H1 (cell line): ENCODE results near the gene LHFPL3. TPM values are rescaled to one million over a fixed set of nuclear protein-coding genes. Genes with fewer than 3 reads are reported as not detected.

Experiments used
- CTCF ChIA-PET: fragments of 300-600 bp; sonication (Branson Sonifier 250); formaldehyde crosslinking; loops from one replicate; lab custom pipeline; 2021; ENCODE audit not compliant: partially characterized antibody; lab: Charles Lee
- POLR2A ChIA-PET: fragments of 300-600 bp; sonication (Branson Sonifier 250); formaldehyde crosslinking; loops from one replicate; lab custom pipeline; 2021; ENCODE audit warnings: inconsistent platforms; ENCODE audit not compliant: partially characterized antibody; lab: Charles Lee
- DNase-seq, 2 experiments: peaks; one replicate each; pipeline versions ENCODE4 v3.0.0 to v3.0.0-alpha.2; 2010 to 2022; ENCODE audit warnings: low spot score in 2 of 2, low read depth in 1 of 2, mixed read lengths in 1 of 2
- FAIRE-seq: peaks from 2 replicates; lab custom pipeline; 2011; peaks lifted over from hg19 to GRCh38; lab: Jason Lieb, UNC
- H2AFZ ChIP-seq: 2 replicates; pipeline ENCODE4 v1.8.1; 2012; ENCODE audit warnings: low read length, inconsistent platforms
- H2AK5ac ChIP-seq: 2 replicates; pipeline ENCODE4 v1.6.1; 2013; ENCODE audit warnings: low read depth, low read length
- H2BK120ac ChIP-seq: replicated peaks from 2 replicates; pipeline ENCODE3; 2013; ENCODE audit warnings: low read depth, low read length, inconsistent platforms
- H2BK12ac ChIP-seq: 2 replicates; pipeline ENCODE4 v1.6.1; 2013; ENCODE audit warnings: low read depth, low read length
- H2BK15ac ChIP-seq: 2 replicates; pipeline ENCODE4 v1.6.1; 2013; ENCODE audit warnings: low read length
- H2BK20ac ChIP-seq: 2 replicates; pipeline ENCODE4 v1.6.1; 2013; ENCODE audit warnings: low read length
- H2BK5ac ChIP-seq: 2 replicates; pipeline ENCODE4 v1.6.1; 2013; ENCODE audit warnings: low read depth, low read length
- H3K14ac ChIP-seq: 2 replicates; pipeline ENCODE4 v1.6.1; 2013; ENCODE audit warnings: inconsistent platforms; ENCODE audit not compliant: insufficient read length
- H3K18ac ChIP-seq: 2 replicates; pipeline ENCODE4 v1.6.1; 2013; ENCODE audit warnings: low read length; ENCODE audit errors: extremely low read depth
- H3K23ac ChIP-seq: 2 replicates; pipeline ENCODE4 v1.6.1; 2013; ENCODE audit warnings: inconsistent platforms; ENCODE audit not compliant: insufficient read length
- H3K23me2 ChIP-seq: 2 replicates; pipeline ENCODE4 v1.6.1; 2013; ENCODE audit warnings: low read depth, low read length
- H3K27ac ChIP-seq: 2 replicates; pipeline ENCODE4 v1.6.1; 2011; ENCODE audit warnings: low read depth, low read length, inconsistent platforms
- H3K27me3 ChIP-seq, 4 experiments: replicated peaks in 1 of 4; 1 replicate in 1 of 4; 2 replicates in 3 of 4; pipeline versions ENCODE4 v1.6.1 to v1.8.1; 2011 to 2013; ENCODE audit warnings: low read length in 3 of 4, mild to moderate bottlenecking in 3 of 4, inconsistent platforms in 2 of 4, mixed read lengths in 2 of 4, moderate library complexity in 1 of 4; ENCODE audit not compliant: control insufficient read depth in 3 of 4, insufficient read depth in 3 of 4; ENCODE audit errors: extremely low read depth in 1 of 4
- H3K36me3 ChIP-seq, 4 experiments: 2 replicates each; pipeline versions ENCODE4 v1.6.1 to v1.8.1; 2011 to 2013; ENCODE audit warnings: mild to moderate bottlenecking in 4 of 4, low read length in 3 of 4, moderate library complexity in 2 of 4, control low read depth in 1 of 4, inconsistent platforms in 1 of 4; ENCODE audit not compliant: insufficient read depth in 4 of 4, control insufficient read depth in 2 of 4
- H3K4ac ChIP-seq: replicated peaks from 2 replicates; pipeline ENCODE3; 2013; ENCODE audit warnings: low read length, low read depth, mixed read lengths, inconsistent platforms; ENCODE audit not compliant: insufficient read length
- H3K4me1 ChIP-seq, 4 experiments: replicated peaks in 1 of 4; 1 replicate in 1 of 4; 2 replicates in 3 of 4; pipeline versions ENCODE4 v1.6.1 to v1.8.1; 2011 to 2013; ENCODE audit warnings: low read length in 3 of 4, inconsistent platforms in 2 of 4, mixed read lengths in 1 of 4; ENCODE audit not compliant: insufficient read depth in 4 of 4, control insufficient read depth in 3 of 4
- H3K4me2 ChIP-seq, 2 experiments: 2 replicates each; pipeline versions ENCODE4 v1.6.1 to v1.8.1; 2011 to 2013; ENCODE audit warnings: low read depth in 2 of 2, low read length in 2 of 2, control low read depth in 1 of 2, inconsistent platforms in 1 of 2, mild to moderate bottlenecking in 1 of 2; ENCODE audit not compliant: insufficient read depth in 1 of 2
- H3K4me3 ChIP-seq, 4 experiments: fragments of 200-600, 300-600 bp in 1 of 4; sonication (generic), shearing (Covaris generic), sonication (Bioruptor Twin) in 1 of 4; 2 replicates each; pipeline versions ENCODE4 v1.5.1 to v1.8.1; 2011 to 2016; ENCODE audit warnings: low read length in 4 of 4, low read depth in 3 of 4, control low read depth in 2 of 4, inconsistent platforms in 2 of 4, mild to moderate bottlenecking in 2 of 4, mixed read lengths in 1 of 4, moderate library complexity in 1 of 4; ENCODE audit not compliant: insufficient read depth in 2 of 4; ENCODE audit errors: extremely low read depth in 1 of 4
- H3K56ac ChIP-seq: replicated peaks from 2 replicates; pipeline ENCODE3; 2013; ENCODE audit warnings: low read depth, mild to moderate bottlenecking, mixed read lengths, low read length, inconsistent platforms; ENCODE audit not compliant: insufficient read length
- H3K79me1 ChIP-seq: 2 replicates; pipeline ENCODE4 v1.6.1; 2013; ENCODE audit warnings: low read depth, low read length, control low read depth
- H3K79me2 ChIP-seq, 2 experiments: 2 replicates each; pipeline versions ENCODE4 v1.6.1 to v1.8.1; 2012 to 2013; ENCODE audit warnings: low read length in 2 of 2, mild to moderate bottlenecking in 2 of 2, inconsistent platforms in 1 of 2; ENCODE audit not compliant: insufficient read depth in 2 of 2, control insufficient read depth in 1 of 2
- H3K9ac ChIP-seq, 4 experiments: replicated peaks in 1 of 4; 1 replicate in 1 of 4; 2 replicates in 3 of 4; pipeline versions ENCODE4 v1.6.1 to v1.8.1; 2011 to 2013; ENCODE audit warnings: low read depth in 3 of 4, low read length in 3 of 4, control low read depth in 2 of 4, mild to moderate bottlenecking in 2 of 4, moderate library complexity in 2 of 4, inconsistent platforms in 1 of 4; ENCODE audit errors: extremely low read depth in 1 of 4
- H3K9me3 ChIP-seq, 2 experiments: 2 replicates each; pipeline versions ENCODE4 v1.6.1 to v1.8.1; 2012 to 2013; ENCODE audit warnings: mild to moderate bottlenecking in 2 of 2, moderate library complexity in 2 of 2, control low read depth in 1 of 2, inconsistent platforms in 1 of 2, low read depth in 1 of 2, low read length in 1 of 2, mixed read lengths in 1 of 2; ENCODE audit not compliant: insufficient read depth in 2 of 2
- H4K20me1 ChIP-seq, 2 experiments: replicated peaks in 1 of 2; 2 replicates each; pipeline versions ENCODE3 to v1.8.1; 2011 to 2013; ENCODE audit warnings: inconsistent platforms in 2 of 2, low read length in 2 of 2, mild to moderate bottlenecking in 1 of 2; ENCODE audit not compliant: insufficient read depth in 2 of 2, control insufficient read depth in 1 of 2
- H4K5ac ChIP-seq: 2 replicates; pipeline ENCODE4 v1.6.1; 2013; ENCODE audit warnings: low read length, low read depth, mixed read lengths, inconsistent platforms; ENCODE audit not compliant: insufficient read length
- H4K8ac ChIP-seq: 2 replicates; pipeline ENCODE4 v1.8.0; 2013; ENCODE audit warnings: mild to moderate bottlenecking, moderate library complexity, low read length, inconsistent platforms; ENCODE audit not compliant: insufficient read depth; ENCODE audit errors: extremely low read depth
- H4K91ac ChIP-seq: replicated peaks from 2 replicates; pipeline ENCODE3; 2013; ENCODE audit warnings: low read length, mixed read lengths, inconsistent platforms; ENCODE audit not compliant: insufficient read length
- ATF2 ChIP-seq: IDR thresholded peaks from 2 replicates; pipeline ENCODE4 v1.6.1; 2012; ENCODE audit warnings: low read length, inconsistent platforms
- EP300 ChIP-seq, 2 experiments: IDR thresholded peaks; 1 replicate in 1 of 2; 2 replicates in 1 of 2; pipeline ENCODE4 v1.6.1; 2011 to 2012; ENCODE audit warnings: low read depth in 2 of 2, low read length in 2 of 2, mild to moderate bottlenecking in 2 of 2, borderline replicate concordance in 1 of 2, inconsistent platforms in 1 of 2, moderate library complexity in 1 of 2
- EZH2 ChIP-seq: fragments of 200-600 bp; sonication (generic); IDR thresholded peaks from 2 replicates; pipeline ENCODE4 v1.7.1; 2012; ENCODE audit warnings: low read depth, mild to moderate bottlenecking, moderate library complexity, low read length, inconsistent platforms; ENCODE audit not compliant: severe bottlenecking
- JUND ChIP-seq: IDR thresholded peaks from 2 replicates; pipeline ENCODE4 v1.6.1; 2011; ENCODE audit warnings: mild to moderate bottlenecking, improper control_type of control experiment, low read length
- WGBS, 2 experiments: shearing (Covaris generic) in 1 of 2; methylation state at CpG; one replicate each; pipeline versions ENCODE4 v1.1.6 to v1.1.7; 2013 to 2015; ENCODE audit warnings: low lambda C conversion rate in 2 of 2, mixed read lengths in 2 of 2, inconsistent platforms in 1 of 2, low coverage in 1 of 2, missing lambda C conversion rate in 1 of 2; ENCODE audit not compliant: insufficient replicate concordance in 2 of 2, insufficient coverage in 1 of 2, insufficient read length in 1 of 2; ENCODE audit errors: extremely low coverage in 1 of 2, missing lambda C conversion rate in 1 of 2; 5-methylcytosine and 5-hydroxymethylcytosine counted together
- polyA plus RNA-seq, 7 experiments: library from polyadenylated mRNA; depleted of rRNA in 3 of 7; stranded (reverse) in 5 of 7; unstranded in 2 of 7; fragments of >200 nt in 5 of 7; fragments of 200-250 nt in 2 of 7; gene quantifications; 1 replicate in 5 of 7; 2 replicates in 1 of 7; 4 replicates in 1 of 7; pipeline versions ENCODE4 v1.2.1 to v1.2.3, GENCODE V29; 2011 to 2013; ENCODE audit warnings: missing spikeins in 2 of 7, mixed read lengths in 2 of 7
- total RNA-seq: library from RNA; stranded (reverse); fragmentation: NEBNext Ultra II Directional; extraction: Animal tissue kit (Norgen Biotek cat#: 25700); gene quantifications from 2 replicates; pipeline ENCODE4 v1.2.1, GENCODE V29; 2021

LHFPL3 gene
- total and polyA plus RNA-seq, 2 of the 8 experiments (the other 6 are each of a cell fraction or from before 2014, with no cell fraction given), result 0.24 to 0.50 TPM

- Histone ChIP-seq H3K9me3 (no peaks in the 10 kb centered on the region), H3K4ac (no peak overlapping the region), H3K56ac (no peak overlapping the region), H2AK5ac (no peak overlapping the region), H4K20me1 (no peaks in the 10 kb centered on the region), H3K4me3 (no peak overlapping the region), H3K27me3 (no peaks in the 10 kb centered on the region), H2BK15ac (no peak overlapping the region), H3K14ac (no peak overlapping the region), H2AFZ (no peak overlapping the region), H3K23ac (no peak overlapping the region), H2BK20ac (no peak overlapping the region), H3K4me2 (no peak overlapping the region), H3K9ac (no peak overlapping the region), H4K5ac (no peak overlapping the region), H3K36me3 (no peaks in the 10 kb centered on the region), H3K4me1 (no peaks in the 10 kb centered on the region), H2BK5ac (no peak overlapping the region), H3K79me1 (no peaks in the 10 kb centered on the region), H2BK120ac (no peak overlapping the region), H3K27ac (no peak overlapping the region), H4K8ac (0 out of 2 replicates have a peak overlapping the region, but pooled peaks have one; percentile 25), H4K91ac (no peak overlapping the region), H3K18ac (no peak overlapping the region), H3K79me2 (no peaks in the 10 kb centered on the region), H2BK12ac (no peak overlapping the region), H3K23me2 (no peaks in the 10 kb centered on the region)
- FAIRE-seq, result no peak
- 89% methylated on average over 10 of the region's 10 CpGs; no CpG with 5 or more reads in 1 of the 2 experiments for WGBS, 2 experiments
- no peak for DNase-seq
- ChIA-PET POLR2A (interaction anchor here (0.6 to 0.9 kb wide), 2 partner anchors 10 to 48 kb away, joined by 3 to 4 read pairs; no protein-coding TSS in a partner anchor), CTCF (interaction anchor here (3.7 to 5.0 kb wide), 2 partner anchors 11 to 25 kb away, joined by 15 to 24 read pairs; no protein-coding TSS in a partner anchor)
- TF ChIP-seq EZH2 (no peak), EP300 (IDR thresholded peaks at IDR 0.05; ENCODE audit: borderline replicate concordance in 1 of 2, low read depth in 2 of 2, low read length in 2 of 2) (no peak), JUND (no peak), ATF2 (no peak)
These were observed 545.0 kb downstream of the LHFPL3 start for GRCh38 chr7:104873401-104873800.
